PC-9 (cell line): ENCODE measurements around the gene HMGB3. TPM values are rescaled to one million over a fixed set of nuclear protein-coding genes. Genes with fewer than 3 reads are reported as not detected.

Experiments
- BruUV-seq: library from RNA; stranded (reverse); fragments of 400-500 nt; replicated peaks from 2 replicates; lab custom pipeline; 2021; lab: Mats Ljungman, UMichigan
- CTCF ChIA-PET: fragments of 300-600 bp; sonication (Branson Sonifier 250); formaldehyde crosslinking; loops from one replicate; lab custom pipeline; 2022; ENCODE audit warnings: antibody characterized with exemption; lab: Charles Lee
- POLR2A ChIA-PET: fragments of 300-600 bp; sonication (Branson Sonifier 250); formaldehyde crosslinking; loops from one replicate; lab custom pipeline; 2022; ENCODE audit warnings: antibody characterized with exemption; ENCODE audit not compliant: unreplicated experiment; lab: Charles Lee
- DNase-seq, 2 experiments: peaks; one replicate each; pipeline versions ENCODE4 v3.0.0 to v3.0.0-alpha.2; 2015 to 2022; ENCODE audit warnings: mixed read lengths in 1 of 2
- H2AFZ ChIP-seq: fragments of 200-600 bp; sonication (generic); 2 replicates; pipeline ENCODE4 v1.8.1; 2017; ENCODE audit warnings: antibody characterized with exemption
- H3F3A ChIP-seq: fragments of 200-600 bp; sonication (generic); 2 replicates; pipeline ENCODE4 v1.8.1; 2017; ENCODE audit warnings: antibody characterized with exemption, mild to moderate bottlenecking, low read depth; ENCODE audit not compliant: insufficient read depth
- H3K27ac ChIP-seq: fragments of 200-600 bp; sonication (generic); 2 replicates; pipeline ENCODE4 v1.6.1; 2016; ENCODE audit warnings: mixed run types
- H3K27me3 ChIP-seq: fragments of 200-600 bp; sonication (generic); 2 replicates; pipeline ENCODE4 v1.6.1; 2016; ENCODE audit warnings: low read depth, mixed run types; ENCODE audit not compliant: insufficient read depth
- H3K36me3 ChIP-seq: fragments of 200-600 bp; sonication (generic); 2 replicates; pipeline ENCODE4 v1.6.1; 2016; ENCODE audit warnings: low read depth, mixed run types
- H3K4me1 ChIP-seq: fragments of 200-600 bp; sonication (generic); replicated peaks from 2 replicates; pipeline ENCODE4 v1.6.1; 2016; ENCODE audit warnings: mixed run types; ENCODE audit not compliant: insufficient read depth
- H3K4me2 ChIP-seq: fragments of 200-600 bp; sonication (generic); 2 replicates; pipeline ENCODE4 v1.6.1; 2017; ENCODE audit warnings: mixed run types
- H3K4me3 ChIP-seq: fragments of 200-600 bp; sonication (generic); 2 replicates; pipeline ENCODE4 v1.6.1; 2016; ENCODE audit warnings: mixed run types
- H3K79me2 ChIP-seq: fragments of 200-600 bp; sonication (generic); 2 replicates; pipeline ENCODE4 v1.6.1; 2017; ENCODE audit warnings: low read depth, mixed run types
- H3K9me2 ChIP-seq: fragments of 200-600 bp; sonication (generic); 2 replicates; pipeline ENCODE4 v1.8.1; 2017; ENCODE audit warnings: mild to moderate bottlenecking; ENCODE audit not compliant: insufficient read depth
- H3K9me3 ChIP-seq: fragments of 200-600 bp; sonication (generic); 2 replicates; pipeline ENCODE4 v1.8.1; 2016; ENCODE audit warnings: low read depth; ENCODE audit not compliant: insufficient read depth
- H4K20me1 ChIP-seq: fragments of 200-600 bp; sonication (generic); 2 replicates; pipeline ENCODE4 v1.8.1; 2017; ENCODE audit not compliant: insufficient read depth
- EZH2 ChIP-seq: fragments of 200-600 bp; sonication (generic); IDR thresholded peaks from 2 replicates; pipeline ENCODE4 v1.8.0; 2017; ENCODE audit warnings: antibody characterized with exemption, low read depth
- intact Hi-C: fragments of 100-400 bp; cut with micrococcal nuclease; formaldehyde crosslinking; loops from one replicate; pipeline ENCODE4 v1.10.0; 2022; ENCODE audit not compliant: unreplicated experiment
- total RNA-seq: library from RNA; stranded (reverse); gene quantifications from 2 replicates; pipeline ENCODE4 v1.2.3, GENCODE V29; 2021
- TF ChIP-seq, protein P1 (sequence below): fragments of 200-600 bp; sonication (generic); conservative IDR thresholded peaks from 2 replicates; pipeline ENCODE4 v1.6.1; 2017; ENCODE audit warnings: mixed run types, antibody characterized with exemption, mild to moderate bottlenecking, moderate library complexity

Gene HMGB3
- total RNA-seq, 1 experiment from 2014 or later: 149 TPM

GRCh38 chrX:150990910-150991309 lies 7.8 kb downstream of the HMGB3 start:
- Histone ChIP-seq H3F3A (no peaks in the 10 kb centered on the region), H3K27me3 (no peaks in the 10 kb centered on the region), H3K27ac (no peak overlapping the region), H3K4me3 (no peak overlapping the region), H3K79me2 (no peaks in the 10 kb centered on the region), H4K20me1 (no peaks in the 10 kb centered on the region), H3K9me3 (no peaks in the 10 kb centered on the region), H3K4me2 (no peak overlapping the region), H3K9me2 (no peaks in the 10 kb centered on the region), H3K36me3 (0 out of 2 replicates have a peak, but pooled peaks cover 13% of the 10 kb centered on the region), H2AFZ (no peak overlapping the region), H3K4me1 (no peaks in the 10 kb centered on the region)
- no peak for DNase-seq
- intact Hi-C loops: no loop called here
- ChIA-PET POLR2A (interaction anchor here (0.6 kb wide), 1 partner anchor 224 kb away, joined by 5 read pairs; no protein-coding TSS in a partner anchor), CTCF (no interaction called here)
- TF ChIP-seq, protein P1, sequence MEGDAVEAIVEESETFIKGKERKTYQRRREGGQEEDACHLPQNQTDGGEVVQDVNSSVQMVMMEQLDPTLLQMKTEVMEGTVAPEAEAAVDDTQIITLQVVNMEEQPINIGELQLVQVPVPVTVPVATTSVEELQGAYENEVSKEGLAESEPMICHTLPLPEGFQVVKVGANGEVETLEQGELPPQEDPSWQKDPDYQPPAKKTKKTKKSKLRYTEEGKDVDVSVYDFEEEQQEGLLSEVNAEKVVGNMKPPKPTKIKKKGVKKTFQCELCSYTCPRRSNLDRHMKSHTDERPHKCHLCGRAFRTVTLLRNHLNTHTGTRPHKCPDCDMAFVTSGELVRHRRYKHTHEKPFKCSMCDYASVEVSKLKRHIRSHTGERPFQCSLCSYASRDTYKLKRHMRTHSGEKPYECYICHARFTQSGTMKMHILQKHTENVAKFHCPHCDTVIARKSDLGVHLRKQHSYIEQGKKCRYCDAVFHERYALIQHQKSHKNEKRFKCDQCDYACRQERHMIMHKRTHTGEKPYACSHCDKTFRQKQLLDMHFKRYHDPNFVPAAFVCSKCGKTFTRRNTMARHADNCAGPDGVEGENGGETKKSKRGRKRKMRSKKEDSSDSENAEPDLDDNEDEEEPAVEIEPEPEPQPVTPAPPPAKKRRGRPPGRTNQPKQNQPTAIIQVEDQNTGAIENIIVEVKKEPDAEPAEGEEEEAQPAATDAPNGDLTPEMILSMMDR: no peak
- TF ChIP-seq EZH2: no peak
- BruUV-seq: no TSS peak

DNA sequence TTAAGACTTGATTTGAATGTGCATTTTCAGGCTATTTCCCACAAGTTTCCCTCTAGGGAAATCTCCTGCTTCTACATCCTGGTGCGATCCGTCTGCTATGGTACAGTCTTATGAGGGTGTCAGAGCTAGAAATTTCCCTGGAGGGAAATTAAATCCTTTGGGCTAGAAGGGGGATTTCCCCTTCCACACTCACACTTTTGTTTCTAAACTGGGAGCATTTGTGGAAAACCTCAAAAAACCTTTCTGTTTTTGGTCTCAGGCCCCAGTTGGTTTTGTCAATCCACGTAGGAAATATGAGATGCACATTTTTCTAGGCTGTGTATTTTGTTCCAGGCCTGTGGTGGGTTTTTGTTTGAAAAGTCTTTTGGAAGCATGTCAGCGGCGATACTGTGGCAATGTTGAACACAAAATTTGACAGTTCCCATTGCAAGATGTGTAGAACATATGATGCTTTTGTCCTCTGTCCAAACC lies 17.8 kb downstream of the HMGB3 start:
- Histone ChIP-seq H3K4me2 (no peak overlapping the region), H3K4me3 (no peak overlapping the region), H3K79me2 (no peaks in the 10 kb centered on the region), H3K9me3 (no peaks in the 10 kb centered on the region), H4K20me1 (no peaks in the 10 kb centered on the region), H2AFZ (no peak overlapping the region), H3K9me2 (no peaks in the 10 kb centered on the region), H3K36me3 (no peaks in the 10 kb centered on the region), H3F3A (no peaks in the 10 kb centered on the region), H3K4me1 (no peaks in the 10 kb centered on the region), H3K27me3 (peaks cover 3% of the 10 kb centered on the region; the same call in 1 of the 2 replicates), H3K27ac (no peak overlapping the region)
- CTCF ChIA-PET: no interaction called here
- no peak for DNase-seq
- TF ChIP-seq, protein P1: no peak
- TF ChIP-seq EZH2: no peak
- intact Hi-C loops: no loop called here
- POLR2A ChIA-PET: no interaction called here
- no TSS peak for BruUV-seq

DNA sequence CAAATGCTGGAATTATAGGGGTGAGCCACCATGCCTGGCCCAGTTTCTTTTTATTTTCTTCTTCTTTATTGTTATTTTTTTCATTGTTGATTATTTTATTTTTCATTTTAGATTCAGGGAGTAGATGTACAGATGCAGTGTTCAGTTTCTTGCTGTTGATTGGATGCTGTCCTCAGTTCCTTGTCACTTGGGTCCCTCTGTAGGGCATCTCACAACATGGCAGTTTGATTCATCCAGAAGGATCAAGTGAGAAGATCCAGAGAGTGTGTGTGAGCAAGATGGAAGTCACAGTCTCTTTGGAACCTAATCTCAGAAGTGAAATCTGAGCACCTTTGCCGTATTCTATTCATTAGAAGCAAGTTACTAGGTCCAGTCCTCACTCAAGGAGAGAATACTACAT lies 20.9 kb downstream of the HMGB3 start:
- H3K4me2 ChIP-seq: no peak overlapping the region
- no peak overlapping the region for H2AFZ ChIP-seq
- intact Hi-C loops: loop anchor here (2.0 kb wide), 1 partner anchor 231 kb away; no protein-coding TSS in a partner anchor
- H3K27ac ChIP-seq: no peak overlapping the region
- BruUV-seq: no TSS peak
- no peak overlapping the region for H3K4me3 ChIP-seq
- no peaks in the 10 kb centered on the region for H3K79me2 ChIP-seq
- DNase-seq: no peak
- no peaks in the 10 kb centered on the region for H3K9me3 ChIP-seq
- no peaks in the 10 kb centered on the region for H3F3A ChIP-seq
- no peaks in the 10 kb centered on the region for H4K20me1 ChIP-seq
- H3K36me3 ChIP-seq: no peaks in the 10 kb centered on the region
- H3K9me2 ChIP-seq: no peaks in the 10 kb centered on the region
- CTCF ChIA-PET: no interaction called here
- no peaks in the 10 kb centered on the region for H3K4me1 ChIP-seq
- H3K27me3 ChIP-seq: peaks cover 7% of the 10 kb centered on the region; the same call in 1 of the 2 replicates
- TF ChIP-seq EZH2: no peak
- TF ChIP-seq, protein P1: peak; percentile 56; the same call in 1 of the 2 replicates
- POLR2A ChIA-PET: no interaction called here
